Stimulated activated CD8-positive, alpha-beta memory T cell treated with anti-CD3 and anti-CD28 coated beads, Interleukin-2, amount 100 ng/mL, for 48 hours (primary cell): ENCODE data around the gene MLF2.
"Not testable (repeated sequence)": the region's sequence is repeated elsewhere in the genome, so short reads cannot be mapped to it uniquely, and the experiment has no call there.

ENCODE experiments used
- DNase-seq, 2 donors: peaks; one replicate each; pipeline ENCODE4 v3.0.0-alpha.2; 2020; ENCODE audit warnings: low read depth in 2 of 2

Gene MLF2

GRCh38 chr12:6734506-6735387 lies 18.2 kb downstream of the MLF2 start:
- no peak for DNase-seq

GRCh38 chr12:6730169-6730568 lies 22.8 kb downstream of the MLF2 start:
- no peak for DNase-seq

GRCh38 chr12:6729186-6729585 lies 23.8 kb downstream of the MLF2 start:
- no peak for DNase-seq

DNA sequence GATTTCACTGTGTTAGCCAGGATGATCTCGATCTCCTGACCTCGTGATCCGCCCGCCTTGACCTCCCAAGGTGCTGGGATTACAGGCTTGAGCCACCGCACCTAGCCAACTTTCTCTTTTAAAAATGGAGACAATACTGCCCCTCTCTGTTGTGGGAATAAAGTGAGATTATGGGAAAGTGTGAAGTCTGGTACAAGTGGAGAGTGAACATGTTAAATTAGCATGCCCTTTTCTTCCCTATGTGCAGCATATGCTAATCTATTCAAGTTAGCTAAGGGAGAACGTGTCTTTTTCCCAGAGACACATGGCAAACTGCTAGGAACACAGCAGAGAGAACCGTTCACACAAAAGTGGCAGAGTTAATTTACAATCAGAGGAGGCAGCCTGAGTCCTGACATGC lies 27.6 kb downstream of the MLF2 start:
- DNase-seq = no peak

DNA sequence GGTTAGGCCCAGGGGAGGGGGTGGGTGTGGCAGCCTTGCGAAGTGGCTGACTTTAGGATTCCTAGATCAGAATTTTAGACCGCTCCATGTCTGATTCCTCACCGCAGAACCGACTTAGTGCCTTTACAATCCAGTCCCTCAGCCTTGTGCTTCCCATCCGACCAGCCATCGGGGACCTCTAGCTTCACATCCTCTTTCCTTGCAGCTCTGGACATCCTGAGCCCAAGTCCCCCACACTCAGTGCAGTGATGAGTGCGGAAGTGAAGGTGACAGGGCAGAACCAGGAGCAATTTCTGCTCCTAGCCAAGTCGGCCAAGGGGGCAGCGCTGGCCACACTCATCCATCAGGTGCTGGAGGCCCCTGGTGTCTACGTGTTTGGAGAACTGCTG lies 28.5 kb downstream of the MLF2 start:
- DNase-seq = no peak

DNA sequence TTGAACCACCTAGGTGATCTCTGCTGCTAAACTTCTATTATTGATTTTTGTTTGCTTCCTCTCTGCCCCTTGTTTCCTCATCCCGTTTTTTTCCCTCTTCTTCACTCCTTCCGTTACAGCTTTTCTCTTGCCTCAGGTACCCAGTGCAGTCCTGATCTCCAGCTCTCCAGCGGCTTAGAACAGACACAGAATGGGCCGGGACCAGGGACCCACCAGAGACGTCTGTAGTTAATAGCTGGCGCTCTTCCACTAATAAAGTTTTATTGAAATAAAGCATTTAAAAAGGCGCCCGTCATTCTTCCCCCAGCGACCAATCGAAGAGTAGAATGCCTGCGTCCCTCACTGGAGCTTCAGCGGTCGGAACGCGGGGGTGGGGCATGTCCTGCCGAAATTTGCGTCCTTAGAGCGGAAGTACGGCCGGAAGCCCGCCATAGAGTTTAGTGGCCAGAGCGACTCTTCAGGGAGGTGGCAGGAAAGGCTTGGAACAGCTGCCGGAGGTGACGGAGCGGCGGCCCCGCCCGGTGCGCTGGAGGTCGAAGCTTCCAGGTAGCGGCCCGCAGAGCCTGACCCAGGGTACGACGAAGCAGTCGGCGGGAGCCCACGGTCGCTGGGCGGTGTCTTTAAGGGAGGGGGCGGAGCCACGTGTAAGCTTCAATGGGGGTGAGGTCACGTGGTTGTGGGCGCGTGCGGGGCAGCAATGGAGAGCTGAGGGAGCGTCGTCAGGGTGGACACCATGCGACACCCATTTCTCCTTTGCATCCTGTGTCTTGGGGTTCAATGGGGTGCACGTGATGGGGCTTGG lies 29.1 kb downstream of the MLF2 start, which contains the start of gene COPS7A:
COPS7A (plus strand) TSS at position 440 of the 802 bp plus-strand sequence. CDS start 611 bp downstream, outside the sequence.
- DNase-seq = peak; percentile 93 to 99

DNA sequence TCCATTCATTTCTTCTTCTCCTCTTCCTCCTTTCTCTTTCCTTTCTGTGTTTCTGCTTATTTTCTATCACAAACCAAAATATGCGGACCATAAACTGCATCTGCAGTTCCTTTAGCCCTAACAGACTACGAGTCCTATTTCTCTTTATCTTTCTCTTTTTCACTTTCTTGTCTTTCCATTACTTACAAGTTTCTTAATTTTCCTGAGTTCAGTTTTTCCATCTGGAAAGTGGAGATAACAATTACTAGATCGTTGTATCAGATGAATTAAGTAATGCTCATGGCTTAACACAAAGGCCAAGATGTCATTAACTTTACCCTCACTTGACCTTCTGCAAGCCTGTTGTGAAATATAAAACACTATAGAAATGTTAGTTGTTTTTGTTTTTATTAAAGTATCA lies 30.1 kb downstream of the MLF2 start:
- no peak for DNase-seq

GRCh38 chr12:6716874-6717437 lies 36.0 kb downstream of the MLF2 start:
- no peak for DNase-seq

DNA sequence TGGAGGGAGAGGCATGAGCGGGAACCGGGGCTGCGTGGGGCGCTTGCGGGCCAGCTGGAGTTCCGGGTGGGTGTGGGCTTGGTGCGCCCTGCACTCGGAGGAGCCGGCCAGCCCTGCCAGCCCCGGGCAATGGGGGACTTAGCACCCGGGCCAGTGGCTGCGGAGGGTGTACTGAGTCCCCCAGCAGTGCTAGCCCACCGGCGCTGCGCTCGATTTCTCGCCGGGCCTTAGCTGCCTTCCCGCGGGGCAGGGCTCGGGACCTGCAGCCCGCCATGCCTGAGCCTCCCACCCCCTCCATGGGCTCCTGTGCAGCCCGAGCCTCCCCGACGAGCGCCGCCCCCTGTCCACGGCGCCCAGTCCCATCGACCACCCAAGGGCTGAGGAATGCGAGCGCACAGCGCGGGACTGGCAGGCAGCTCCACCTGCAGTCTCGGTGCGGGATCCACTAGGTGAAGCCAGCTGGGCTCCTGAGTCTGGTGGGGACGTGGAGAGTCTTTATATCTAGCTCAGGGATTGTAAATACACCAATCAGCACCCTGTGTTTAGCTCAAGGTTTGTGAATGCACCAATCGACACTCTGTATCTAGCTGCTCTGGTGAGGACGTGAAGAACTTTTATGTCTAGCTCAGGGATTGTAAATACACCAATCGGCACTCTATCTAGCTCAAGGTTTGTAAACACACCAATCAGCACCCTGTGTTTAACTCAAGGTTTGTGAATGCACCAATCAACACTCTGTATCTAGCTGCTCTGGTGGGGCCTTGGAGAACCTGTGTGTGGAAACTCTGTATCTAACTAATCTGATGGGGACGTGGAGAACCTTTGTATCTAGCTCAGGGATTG lies 36.7 kb downstream of the MLF2 start:
- not testable (repeated sequence) for DNase-seq

DNA sequence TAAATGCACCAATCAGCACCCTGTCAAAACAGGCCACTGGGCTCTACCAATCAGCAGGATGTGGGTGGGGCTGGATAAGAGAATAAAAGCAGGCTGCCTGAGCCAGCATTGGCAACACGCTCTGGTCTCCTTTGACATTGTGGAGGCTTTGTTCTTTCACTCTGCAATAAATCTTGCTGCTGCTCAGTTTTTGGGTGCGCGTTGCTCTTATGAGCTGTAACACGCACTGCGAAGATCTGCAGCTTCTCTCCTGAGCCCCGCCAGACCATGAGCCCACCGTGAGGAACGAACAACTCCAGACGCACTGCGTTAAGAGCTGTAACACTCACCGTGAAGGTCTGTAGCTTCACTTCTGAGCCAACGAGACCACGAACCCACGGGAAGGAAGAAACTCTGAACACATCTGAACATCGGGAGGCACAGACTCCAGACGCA lies 44.0 kb downstream of the MLF2 start:
- DNase-seq = no peak

GRCh38 chr12:6708351-6708750 lies 44.6 kb downstream of the MLF2 start:
- not testable (repeated sequence) for DNase-seq

DNA sequence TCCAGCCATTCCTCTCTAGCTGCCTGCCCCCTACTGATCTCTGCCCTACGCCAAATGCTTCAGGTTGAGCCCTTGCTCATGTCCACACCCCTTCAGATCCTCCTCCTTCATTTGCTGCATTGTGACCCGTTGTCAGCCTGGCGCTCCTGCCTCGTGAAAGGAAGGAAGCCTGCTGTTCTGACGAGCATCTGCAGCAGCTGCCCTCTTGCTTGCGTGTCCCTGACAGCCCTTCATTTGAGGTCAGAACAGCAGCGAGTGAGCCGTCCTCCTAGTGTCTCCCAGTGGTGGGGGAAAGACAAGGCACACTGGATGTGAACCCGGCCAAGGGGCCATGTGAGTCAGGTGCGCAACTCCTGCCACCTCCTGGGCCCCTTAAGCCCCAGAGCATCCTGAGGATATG lies 49.3 kb downstream of the MLF2 start:
- no peak for DNase-seq

GRCh38 chr12:6701078-6701768 lies 51.7 kb downstream of the MLF2 start:
- no peak for DNase-seq

DNA sequence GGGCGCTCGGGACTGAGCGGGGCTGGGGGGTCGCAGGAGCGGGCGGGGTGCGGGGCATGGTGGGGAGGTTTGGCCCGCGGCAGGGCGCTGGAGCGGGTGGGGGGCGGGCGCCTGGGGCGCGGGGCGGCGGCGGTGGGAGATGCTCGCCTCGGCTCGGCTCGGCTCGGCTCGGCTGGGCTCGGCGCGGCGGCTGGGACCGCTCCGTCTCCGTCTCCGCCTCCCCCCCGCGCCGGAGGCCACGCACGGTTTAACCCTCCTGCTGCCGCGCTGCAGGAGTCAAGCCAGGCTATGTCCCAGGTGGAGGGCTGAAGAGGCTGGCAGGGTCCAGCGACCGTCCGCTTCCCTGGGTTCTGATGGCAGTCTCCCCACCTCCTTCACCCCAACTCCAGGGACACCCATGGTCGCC lies 52.3 kb downstream of the MLF2 start, which contains the start of gene PIANP:
PIANP (minus strand) TSS at position 170 of the 406 bp plus-strand sequence. CDS start 2,754 bp downstream, outside the sequence.
- no peak for DNase-seq

- DNase-seq = no peak
These were observed 52.8 kb downstream of the MLF2 start for GRCh38 chr12:6699989-6700645.

- no peak for DNase-seq
These were observed 53.5 kb downstream of the MLF2 start for GRCh38 chr12:6699259-6699988.

- no peak for DNase-seq
These were observed 54.4 kb downstream of the MLF2 start for GRCh38 chr12:6698352-6699046.
